Embryonic facial prominence (tissue), 1 donor: ENCODE measurements around the gene ST6GALNAC3.

Experiments
- DNase-seq: peaks from one replicate; pipeline ENCODE4 v3.0.0-alpha.2; 2016; ENCODE audit errors: extremely low spot score

ST6GALNAC3 gene

GRCh38 chr1:76503100-76503499 is 428.6 kb downstream of the ST6GALNAC3 start:
- no peak for DNase-seq

GRCh38 chr1:76503736-76504135 is 429.2 kb downstream of the ST6GALNAC3 start:
- DNase-seq: no peak

- no peak for DNase-seq
Observed at GRCh38 chr1:76507376-76507775, 432.8 kb downstream of the ST6GALNAC3 start.

GRCh38 chr1:76508871-76509270 is 434.3 kb downstream of the ST6GALNAC3 start:
- DNase-seq: no peak

- no peak for DNase-seq
Observed at GRCh38 chr1:76510672-76511557, 436.4 kb downstream of the ST6GALNAC3 start.

GRCh38 chr1:76511558-76512179 is 437.1 kb downstream of the ST6GALNAC3 start:
- DNase-seq: no peak

GRCh38 chr1:76530953-76531352 is 456.4 kb downstream of the ST6GALNAC3 start:
- no peak for DNase-seq

GRCh38 chr1:76541618-76542017 is 467.1 kb downstream of the ST6GALNAC3 start:
- DNase-seq: no peak

- DNase-seq: no peak
Observed at GRCh38 chr1:76542359-76542758, 467.8 kb downstream of the ST6GALNAC3 start.

- no peak for DNase-seq
Observed at GRCh38 chr1:76543495-76543894, 468.9 kb downstream of the ST6GALNAC3 start.

- no peak for DNase-seq
Observed at GRCh38 chr1:76546354-76546933, 471.9 kb downstream of the ST6GALNAC3 start.

- DNase-seq: no peak
Observed at GRCh38 chr1:76547916-76548315, 473.4 kb downstream of the ST6GALNAC3 start.

GRCh38 chr1:76548513-76549100 is 474.1 kb downstream of the ST6GALNAC3 start:
- DNase-seq: no peak

- DNase-seq: no peak
Observed at GRCh38 chr1:76554283-76554682, 479.7 kb downstream of the ST6GALNAC3 start.

- DNase-seq: no peak
Observed at GRCh38 chr1:76562292-76562691, 487.7 kb downstream of the ST6GALNAC3 start.

- no peak for DNase-seq
Observed at GRCh38 chr1:76568573-76569238, 494.2 kb downstream of the ST6GALNAC3 start.

- no peak for DNase-seq
Observed at GRCh38 chr1:76571248-76571647, 496.7 kb downstream of the ST6GALNAC3 start.

- no peak for DNase-seq
Observed at GRCh38 chr1:76572229-76572628, 497.7 kb downstream of the ST6GALNAC3 start.

GRCh38 chr1:76576876-76577524 is 502.5 kb downstream of the ST6GALNAC3 start:
- DNase-seq: no peak

- no peak for DNase-seq
Observed at GRCh38 chr1:76577525-76578185, 503.1 kb downstream of the ST6GALNAC3 start.

- DNase-seq: no peak
Observed at GRCh38 chr1:76580206-76580605, 505.7 kb downstream of the ST6GALNAC3 start.
